Endothelial cell of umbilical vein (primary cell): ENCODE measurements around the gene RNF19B. TPM values are rescaled to one million over a fixed set of nuclear protein-coding genes. Genes with fewer than 3 reads are reported as not detected.

Experiments used
- BruUV-seq: library from RNA; stranded (reverse); fragments of 400-500 nt; replicated peaks from 2 replicates; lab custom pipeline; 2021; lab: Mats Ljungman, UMichigan
- CTCF ChIA-PET: fragments of 300-600, 350-600 bp; sonication (Branson Sonifier 250); formaldehyde crosslinking; loops from one replicate; lab custom pipeline; 2021; ENCODE audit warnings: antibody characterized with exemption, inconsistent platforms; lab: Charles Lee
- POLR2A ChIA-PET: fragments of 300-600, 350-600 bp; sonication (Branson Sonifier 250); formaldehyde crosslinking; loops from one replicate; lab custom pipeline; 2021; ENCODE audit warnings: antibody characterized with exemption, inconsistent platforms; lab: Charles Lee
- DNase-seq: peaks from one replicate; pipeline ENCODE4 v3.0.0-alpha.2; 2011; ENCODE audit warnings: low read depth, low spot score
- FAIRE-seq: peaks from 2 replicates; lab custom pipeline; 2011; peaks lifted over from hg19 to GRCh38; lab: Jason Lieb, UNC
- H2AFZ ChIP-seq: 2 replicates; pipeline ENCODE4 v1.6.0; 2012; ENCODE audit warnings: low read depth, low read length, control low read depth, inconsistent platforms
- H3K27ac ChIP-seq: 2 replicates; pipeline ENCODE4 v1.5.1; 2011; ENCODE audit warnings: low read depth, mild to moderate bottlenecking, control low read depth, low read length, moderate library complexity; ENCODE audit not compliant: insufficient read depth
- H3K27me3 ChIP-seq, 2 experiments: 2 replicates each; pipeline versions ENCODE4 v1.6.0 to v1.6.1; 2011; ENCODE audit warnings: low read length in 2 of 2, mixed read lengths in 1 of 2; ENCODE audit not compliant: control insufficient read depth in 2 of 2, insufficient read depth in 2 of 2
- H3K36me3 ChIP-seq, 2 experiments: 2 replicates in 1 of 2; 3 replicates in 1 of 2; pipeline ENCODE4 v1.5.1; 2011; ENCODE audit warnings: low read length in 2 of 2, mild to moderate bottlenecking in 1 of 2, moderate library complexity in 1 of 2; ENCODE audit not compliant: control insufficient read depth in 2 of 2, insufficient read depth in 2 of 2; ENCODE audit errors: extremely low read depth in 1 of 2
- H3K4me1 ChIP-seq: 3 replicates; pipeline ENCODE4 v1.5.1; 2011; ENCODE audit warnings: mild to moderate bottlenecking, low read length; ENCODE audit not compliant: control insufficient read depth, insufficient read depth; ENCODE audit errors: extremely low read depth
- H3K4me2 ChIP-seq: 2 replicates; pipeline ENCODE4 v1.6.1; 2011; ENCODE audit warnings: low read length, control low read depth, mixed read lengths; ENCODE audit not compliant: insufficient read depth
- H3K4me3 ChIP-seq, 3 experiments: fragments of 200-600 bp in 1 of 3; sonication (generic), shearing (Covaris generic) in 1 of 3; replicated peaks in 1 of 3; 2 replicates each; pipeline ENCODE4 v1.5.1; 2011 to 2016; ENCODE audit warnings: control low read depth in 3 of 3, low read length in 3 of 3, mild to moderate bottlenecking in 2 of 3, inconsistent platforms in 1 of 3, low read depth in 1 of 3, moderate library complexity in 1 of 3; ENCODE audit not compliant: insufficient read depth in 1 of 3
- H3K79me2 ChIP-seq: 2 replicates; pipeline ENCODE4 v1.6.0; 2012; ENCODE audit warnings: low read length, inconsistent platforms; ENCODE audit not compliant: control insufficient read depth, insufficient read depth
- H3K9ac ChIP-seq: replicated peaks from 2 replicates; pipeline ENCODE3; 2011; ENCODE audit warnings: low read length, control low read depth; ENCODE audit not compliant: insufficient read depth; ENCODE audit errors: extremely low read depth
- H3K9me1 ChIP-seq: replicated peaks from 3 replicates; pipeline ENCODE4 v1.6.0; 2011; ENCODE audit warnings: mild to moderate bottlenecking, low read length; ENCODE audit not compliant: control insufficient read depth, insufficient read depth; ENCODE audit errors: extremely low read depth
- H3K9me3 ChIP-seq: replicated peaks from 2 replicates; pipeline ENCODE4 v1.5.1; 2012; ENCODE audit warnings: low read length, inconsistent platforms; ENCODE audit not compliant: control insufficient read depth, insufficient read depth
- H4K20me1 ChIP-seq: replicated peaks from 2 replicates; pipeline ENCODE3; 2011; ENCODE audit warnings: mild to moderate bottlenecking, low read length; ENCODE audit not compliant: control insufficient read depth, insufficient read depth; ENCODE audit errors: extremely low read depth
- EZH2 ChIP-seq: IDR thresholded peaks from 2 replicates; pipeline ENCODE4 v1.6.1; 2012; ENCODE audit warnings: borderline replicate concordance, low read depth, mild to moderate bottlenecking, moderate library complexity, low read length, inconsistent platforms; ENCODE audit not compliant: severe bottlenecking
- GATA2 ChIP-seq: IDR thresholded peaks from 2 replicates; pipeline ENCODE4 v1.7.0; 2011; ENCODE audit warnings: low read depth, mild to moderate bottlenecking, moderate library complexity, mixed read lengths, low read length; ENCODE audit not compliant: insufficient read length, insufficient read depth
- MAX ChIP-seq: IDR thresholded peaks from 2 replicates; pipeline ENCODE4 v1.6.1; 2011; ENCODE audit not compliant: insufficient read depth, insufficient read length
- POLR2AphosphoS5 ChIP-seq: IDR thresholded peaks from 2 replicates; pipeline ENCODE4 v1.6.1; 2012; ENCODE audit warnings: low read depth, mild to moderate bottlenecking, control low read depth, low read length, moderate library complexity; ENCODE audit not compliant: insufficient read depth
- dilution Hi-C: fragments of 300-500 bp; cut with MboI; formaldehyde crosslinking; loops from one replicate; pipeline ENCODE4 v1.15.0; 2019; ENCODE audit warnings: low sequenced_read_pairs; ENCODE audit not compliant: extremely low pct_ligation_motif_present
- intact Hi-C: fragments of 100-400 bp; cut with micrococcal nuclease; formaldehyde crosslinking; loops from one replicate; pipeline ENCODE4 v1.10.0; 2022
- polyA plus RNA-seq, 4 experiments: library from polyadenylated mRNA; depleted of rRNA in 3 of 4; stranded (reverse) in 3 of 4; unstranded in 1 of 4; fragments of >200 nt; gene quantifications; 2 replicates each; pipeline versions ENCODE4 v1.2.1 to v1.2.3, GENCODE V29; 2011 to 2012; ENCODE audit warnings: missing spikeins in 1 of 4
- total RNA-seq: library from RNA; stranded (reverse); gene quantifications from 2 replicates; pipeline ENCODE4 v1.2.3, GENCODE V29; 2021

The RNF19B gene
- total and polyA plus RNA-seq, 2 donors (not counting 3 experiments of a cell fraction or from before 2014, with no cell fraction given) = 19.2 to 25.6 TPM

- dilution Hi-C loops (loop anchor here (10.0 kb wide), 1 partner anchor 56 kb away; no protein-coding TSS in a partner anchor), intact Hi-C loops (no loop called here)
- H2AFZ ChIP-seq = no peak overlapping the region
- no peak for TF ChIP-seq MAX
- TF ChIP-seq POLR2AphosphoS5 = no peak
- TF ChIP-seq GATA2 = no peak
- no peak overlapping the region for H3K4me2 ChIP-seq
- no peaks in the 10 kb centered on the region for H3K9me1 ChIP-seq
- CTCF ChIA-PET = interaction anchor here (0.7 to 2.5 kb wide), 2 partner anchors 15 to 61 kb away, joined by 4 to 11 read pairs; no protein-coding TSS in a partner anchor
- H3K9me3 ChIP-seq = no peaks in the 10 kb centered on the region
- H3K79me2 ChIP-seq = peaks cover 55% of the 10 kb centered on the region
- no peak overlapping the region for H3K9ac ChIP-seq
- BruUV-seq = no TSS peak
- peaks cover 11% of the 10 kb centered on the region for H3K4me1 ChIP-seq
- no peaks in the 10 kb centered on the region for H4K20me1 ChIP-seq
- no peak overlapping the region for H3K27ac ChIP-seq
- POLR2A ChIA-PET = no interaction called here
- no peak for FAIRE-seq
- DNase-seq = no peak
- no peak overlapping the region for H3K4me3 ChIP-seq
- H3K36me3 ChIP-seq = peaks cover 16 to 18% of the 10 kb centered on the region in 2 experiments
- H3K27me3 ChIP-seq = no peaks in the 10 kb centered on the region
Measured at GRCh38 chr1:32948390-32948722, 16.3 kb downstream of the RNF19B start.

GRCh38 chr1:32947669-32948389 lies 16.8 kb downstream of the RNF19B start:
- Histone ChIP-seq H3K79me2 (peaks cover 50% of the 10 kb centered on the region), H3K9ac (no peak overlapping the region), H3K4me1 (peaks cover 5% of the 10 kb centered on the region), H3K36me3 (peaks cover 16 to 18% of the 10 kb centered on the region in 2 experiments), H3K9me3 (no peaks in the 10 kb centered on the region), H3K9me1 (no peaks in the 10 kb centered on the region), H2AFZ (no peak overlapping the region), H3K27me3 (no peaks in the 10 kb centered on the region), H4K20me1 (no peaks in the 10 kb centered on the region), H3K4me3 (no peak overlapping the region), H3K27ac (no peak overlapping the region), H3K4me2 (no peak overlapping the region)
- BruUV-seq = no TSS peak
- dilution Hi-C loops (loop anchor here (10.0 kb wide), 1 partner anchor 57 kb away; no protein-coding TSS in a partner anchor), intact Hi-C loops (no loop called here)
- TF ChIP-seq GATA2 (no peak), EZH2 (no peak)
- DNase-seq = no peak
- CTCF ChIA-PET = interaction anchor here (0.7 to 2.5 kb wide), 2 partner anchors 14 to 71 kb away, joined by 3 to 11 read pairs; no protein-coding TSS in a partner anchor
- POLR2A ChIA-PET = no interaction called here
- FAIRE-seq = peak; percentile 52
